ENCODE results near the gene ARID4B.
"Not testable (repeated sequence)": the region's sequence is repeated elsewhere in the genome, so short reads cannot be mapped to it uniquely, and the experiment has no call there.

ARID4B gene

DNA sequence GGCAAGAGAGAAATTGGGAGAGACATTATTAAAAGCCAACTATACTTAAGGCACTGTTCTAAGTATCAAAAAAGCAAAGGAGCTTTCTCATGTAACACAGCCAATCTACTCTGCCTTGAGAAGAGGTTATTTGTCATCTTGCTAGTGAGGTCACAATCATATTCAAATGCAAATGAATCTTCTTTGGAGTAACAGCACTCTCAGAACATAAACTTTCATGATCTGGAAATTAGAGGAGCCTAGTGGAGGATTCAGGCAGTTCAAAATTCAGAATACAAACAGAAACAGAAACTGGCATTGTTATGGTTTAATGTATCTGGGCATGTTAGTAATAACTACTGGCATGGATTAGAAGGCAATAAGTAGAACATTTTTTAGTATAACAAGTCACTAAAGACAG lies 57.4 kb downstream of the ARID4B start:
- no peak for DNase-seq (ENCODE audit: low read depth, low spot score)

DNA sequence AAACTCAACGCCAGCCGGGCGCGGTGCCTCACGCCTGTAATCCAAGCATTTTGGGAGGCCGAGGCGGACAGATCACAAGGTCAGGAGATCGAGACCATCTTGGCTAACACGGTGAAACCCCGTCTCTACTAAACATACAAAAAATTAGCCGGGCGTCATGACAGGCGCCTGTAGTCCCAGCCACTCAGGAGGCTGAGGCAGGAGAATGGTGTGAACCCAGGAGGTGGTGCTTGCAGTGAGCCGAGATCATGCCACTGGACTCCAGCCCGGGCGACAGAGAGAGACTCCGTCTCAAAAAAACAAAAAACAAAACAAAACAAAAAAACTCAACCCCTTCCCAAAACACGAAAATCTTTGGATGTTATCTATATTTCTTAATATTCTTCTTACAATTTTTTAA lies 58.0 kb downstream of the ARID4B start:
- DNase-seq (ENCODE audit: low read depth, low spot score) = not testable (repeated sequence)

DNA sequence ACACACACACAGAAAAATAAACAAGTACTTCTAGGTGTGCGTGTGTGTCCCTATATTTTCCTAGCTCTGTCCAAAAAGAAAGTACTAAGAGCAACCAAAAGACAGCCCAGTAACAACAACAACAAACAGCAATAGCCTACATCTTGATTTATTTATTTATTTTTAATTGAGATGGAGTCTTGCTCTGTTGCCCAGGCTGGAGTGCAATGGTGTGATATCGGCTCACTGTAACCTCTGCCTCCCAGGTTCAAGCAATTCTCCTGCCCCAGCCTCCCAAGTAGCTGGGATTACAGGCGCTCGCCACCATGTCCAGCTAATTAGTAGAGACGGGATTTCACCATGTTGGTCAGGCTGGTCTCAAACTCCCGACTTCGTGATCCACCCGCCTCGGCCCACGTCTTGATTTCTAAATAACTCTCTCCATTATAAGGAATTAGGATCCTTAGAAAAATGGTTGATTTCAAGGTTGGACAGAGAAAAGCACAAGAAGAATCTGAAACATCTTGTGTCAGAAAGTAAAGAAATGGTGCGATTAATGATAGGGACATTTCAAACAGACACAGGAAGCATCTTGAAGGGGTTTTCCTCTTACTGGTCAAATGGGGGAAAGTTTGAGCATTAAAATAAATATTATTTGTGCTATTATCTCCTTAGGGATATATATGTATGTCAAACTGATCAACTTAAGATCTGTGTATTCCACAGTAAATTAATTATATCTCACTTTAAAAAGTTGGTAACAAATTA lies 59.4 kb downstream of the ARID4B start:
- DNase-seq (ENCODE audit: low read depth, low spot score) = no peak

DNA sequence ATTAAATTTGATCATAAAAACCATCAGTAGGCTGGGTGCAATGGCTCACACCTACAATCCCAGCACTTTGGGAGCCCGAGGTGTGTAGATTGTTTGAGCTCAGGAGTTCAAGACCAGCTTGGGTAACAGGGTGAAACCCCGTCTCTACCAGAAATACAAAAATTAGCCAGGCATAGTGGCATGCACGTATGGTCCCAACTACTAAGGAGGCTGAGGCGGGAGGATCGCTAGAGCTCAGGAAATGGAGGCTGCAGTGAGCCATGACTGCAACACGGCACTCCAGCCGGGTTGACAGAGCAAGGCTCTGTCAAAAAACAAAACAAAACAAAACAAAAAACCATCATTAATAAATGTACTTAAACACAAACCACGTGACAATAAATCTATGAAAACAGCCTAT lies 61.0 kb downstream of the ARID4B start:
- no peak for DNase-seq (ENCODE audit: low read depth, low spot score)

DNA sequence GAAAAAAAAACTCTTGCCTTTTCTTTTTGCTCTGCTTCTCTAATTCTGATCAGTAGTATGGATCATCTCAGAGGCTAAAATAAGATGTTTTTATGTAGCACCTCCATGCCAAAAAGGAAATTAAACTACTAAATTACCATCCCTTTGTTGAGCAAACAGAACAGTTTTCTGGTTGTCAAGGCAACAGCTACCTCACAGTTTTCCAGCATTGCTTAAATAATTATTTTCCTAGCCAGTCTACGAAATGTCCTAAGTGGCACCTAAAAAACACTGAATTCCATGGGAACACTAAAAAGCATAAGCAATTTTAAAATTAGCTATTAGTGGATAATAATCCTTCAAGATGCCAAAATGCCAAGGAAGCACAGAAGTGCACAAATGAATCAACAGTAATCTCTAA lies 61.7 kb downstream of the ARID4B start:
- no peak for DNase-seq (ENCODE audit: low read depth, low spot score)

DNA sequence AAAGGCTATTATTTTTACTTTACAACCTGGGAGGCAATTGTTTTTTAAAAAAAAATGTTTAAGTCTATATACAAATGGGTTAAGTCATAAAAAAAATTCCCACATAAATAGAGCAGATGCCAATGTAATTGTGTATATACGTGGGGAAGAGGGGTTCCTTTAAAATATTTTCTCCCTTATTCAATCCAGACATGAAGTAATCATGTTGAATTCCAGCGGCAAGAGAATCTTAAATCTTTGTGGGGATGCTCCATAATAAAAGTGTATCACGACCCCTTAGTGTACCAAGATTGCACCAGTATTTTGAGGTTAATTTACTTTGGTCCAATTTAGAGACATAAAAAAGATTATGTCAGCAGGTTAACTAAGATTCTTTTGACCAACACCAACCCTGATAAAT lies 62.1 kb downstream of the ARID4B start:
- DNase-seq (ENCODE audit: low read depth, low spot score) = no peak

DNA sequence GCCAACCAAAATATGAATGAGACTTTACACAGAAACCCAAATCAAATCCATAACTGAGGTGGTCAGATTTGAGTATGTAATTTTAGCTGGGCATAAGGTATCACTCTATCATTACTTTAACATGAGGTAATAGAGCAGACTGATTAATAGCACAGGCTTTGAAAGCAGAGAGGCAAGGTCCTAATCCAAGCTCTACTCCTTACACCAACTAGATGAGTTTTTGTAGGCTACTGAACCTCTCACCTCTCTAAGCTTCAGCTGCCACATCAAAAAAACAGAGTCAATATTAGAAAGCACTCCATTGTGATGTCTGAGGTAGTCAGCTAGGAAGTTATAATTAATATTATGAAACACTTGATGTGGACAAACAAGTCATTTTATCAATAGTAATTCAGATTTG lies 63.7 kb downstream of the ARID4B start:
- DNase-seq (ENCODE audit: low read depth, low spot score) = no peak

DNA sequence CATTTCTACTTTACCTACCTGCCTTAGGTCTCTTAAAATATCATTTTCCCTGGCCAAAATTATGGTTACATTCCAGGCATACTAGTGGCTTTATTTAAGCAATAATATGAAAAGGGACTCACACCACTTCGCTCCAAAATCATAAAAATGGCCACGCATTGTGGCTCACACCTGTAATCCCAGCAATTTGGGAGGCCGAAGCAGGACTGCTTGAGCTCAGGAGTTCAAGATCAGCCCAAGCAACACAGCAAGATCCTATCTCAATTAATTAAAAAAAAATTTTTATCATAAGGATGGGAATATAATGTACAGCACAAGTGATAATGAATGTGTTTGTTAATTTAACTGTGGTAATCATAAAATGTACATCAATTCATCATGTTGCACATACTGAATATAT lies 65.4 kb downstream of the ARID4B start:
- no peak for DNase-seq (ENCODE audit: low read depth, low spot score)

DNA sequence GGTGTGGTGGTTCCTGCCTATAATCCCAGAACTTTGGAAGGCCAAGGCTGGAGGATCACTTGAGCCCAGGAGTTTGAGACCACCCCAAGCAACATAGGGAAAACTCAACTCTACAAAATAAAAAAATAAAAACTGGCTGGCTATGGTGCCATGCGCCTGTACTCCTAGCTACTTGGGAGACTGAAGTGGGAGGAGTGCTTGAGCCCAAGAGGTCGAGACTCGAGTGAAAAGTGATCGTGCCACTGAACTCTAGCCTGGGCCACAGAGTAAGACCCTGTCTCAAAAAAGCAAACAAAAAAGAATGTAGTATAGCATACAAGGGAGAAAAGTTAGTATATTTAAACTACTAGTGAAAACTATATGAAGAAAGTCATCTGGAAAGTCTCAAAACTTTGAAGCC lies 66.7 kb downstream of the ARID4B start:
- DNase-seq (ENCODE audit: low read depth, low spot score) = no peak

DNA sequence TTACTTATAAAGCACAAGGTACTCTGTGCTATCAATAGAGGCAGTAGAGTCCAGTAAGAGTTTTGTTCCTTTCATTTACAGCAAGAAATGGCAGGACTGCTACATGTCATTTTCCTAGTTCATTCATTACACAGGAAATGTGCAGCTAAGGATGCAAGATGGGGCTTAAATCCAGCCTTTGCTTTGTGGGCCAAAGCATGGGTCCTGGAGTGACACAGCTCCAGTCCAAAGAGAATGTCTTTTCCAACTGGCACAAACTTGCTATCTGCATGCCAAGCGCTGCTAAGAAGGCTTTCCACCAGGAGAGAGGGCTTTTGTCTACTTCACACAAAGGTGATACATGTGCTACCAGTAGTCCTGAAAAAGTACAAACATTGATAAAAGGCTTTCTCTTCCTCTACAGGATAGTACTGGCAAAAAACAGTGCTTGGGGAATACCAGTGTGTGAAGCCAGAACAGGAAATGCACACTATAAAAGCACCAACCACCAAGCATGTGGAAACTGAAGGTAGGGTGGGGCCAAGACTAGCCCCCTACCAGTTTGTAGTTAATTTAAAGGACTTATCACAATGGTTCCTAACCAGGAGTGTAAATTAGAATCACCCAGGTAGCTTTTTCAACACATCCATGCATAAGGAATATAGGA lies 68.7 kb downstream of the ARID4B start:
- DNase-seq (ENCODE audit: low read depth, low spot score) = no peak

DNA sequence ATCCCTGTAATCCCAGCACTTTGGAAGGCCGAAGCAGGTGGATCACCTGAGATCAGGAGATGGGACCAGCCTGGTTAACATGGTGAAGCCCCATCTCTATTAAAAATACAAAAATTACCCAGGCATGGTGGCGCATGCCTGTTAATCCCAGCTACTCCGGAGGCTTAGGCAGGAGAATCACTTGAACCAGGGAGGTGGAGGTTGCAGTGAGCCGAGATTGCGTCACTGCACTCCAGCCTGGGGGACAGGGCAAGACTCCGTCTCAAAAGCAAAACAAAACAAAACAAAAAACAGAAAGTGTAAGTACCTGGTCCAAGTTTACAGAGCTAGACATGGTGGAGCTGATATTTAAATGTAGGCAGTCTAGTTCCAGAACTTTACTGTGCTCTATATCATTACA lies 69.9 kb downstream of the ARID4B start:
- DNase-seq (ENCODE audit: low read depth, low spot score) = not testable (repeated sequence)

DNA sequence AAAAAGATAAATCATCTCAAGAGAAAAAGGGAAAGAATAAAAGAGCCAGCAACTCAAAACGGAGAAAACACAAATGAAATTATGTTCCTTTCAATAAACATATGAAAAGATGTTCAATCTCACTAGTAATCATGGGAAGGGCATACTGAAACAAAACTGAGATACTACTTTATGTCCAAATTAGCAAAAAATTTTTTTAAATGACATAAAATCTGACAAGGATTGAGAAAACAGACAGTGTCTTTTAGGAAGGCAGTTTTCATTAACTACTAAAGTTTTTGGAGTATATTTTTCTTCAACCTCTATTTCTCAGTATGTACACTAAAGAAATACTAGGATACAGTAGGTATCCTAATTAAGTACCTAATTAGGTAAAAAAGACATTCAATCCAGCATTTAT lies 73.3 kb downstream of the ARID4B start:
- no peak for DNase-seq (ENCODE audit: low read depth, low spot score)

DNA sequence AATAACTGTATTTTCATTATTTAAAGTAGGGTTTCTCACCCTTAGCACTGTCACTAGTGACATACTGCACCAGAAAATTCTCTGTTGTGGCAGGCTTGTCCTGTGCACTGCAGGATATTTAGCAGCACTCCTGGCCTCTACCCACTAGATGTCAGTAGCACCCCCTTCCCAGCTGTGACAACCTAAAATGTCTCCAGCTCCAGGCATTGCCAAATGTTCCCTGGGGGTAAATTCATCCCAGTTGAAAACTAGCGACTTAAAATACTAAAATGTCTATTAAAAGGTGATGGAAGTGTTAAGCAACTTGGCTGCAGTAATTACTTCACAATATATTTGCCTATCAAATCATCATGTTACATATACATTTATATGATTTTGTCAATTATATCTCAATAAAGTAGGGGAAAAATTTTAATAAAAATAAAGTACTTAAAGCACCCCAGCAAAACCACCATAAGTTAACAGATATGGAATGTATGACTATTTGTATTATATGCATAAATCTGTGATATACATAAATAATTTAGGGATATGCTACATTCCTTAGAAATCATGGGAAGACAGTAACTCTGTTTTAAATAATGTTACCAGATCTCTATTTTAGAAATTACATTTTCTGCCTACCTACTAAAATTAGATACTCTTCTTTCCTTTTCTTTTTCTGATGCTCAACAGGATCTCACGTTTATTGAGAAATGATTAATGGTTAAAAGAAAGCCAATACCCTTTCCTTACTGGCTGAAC lies 74.6 kb downstream of the ARID4B start:
- peak; percentile 77 for DNase-seq (ENCODE audit: low read depth, low spot score)

DNA sequence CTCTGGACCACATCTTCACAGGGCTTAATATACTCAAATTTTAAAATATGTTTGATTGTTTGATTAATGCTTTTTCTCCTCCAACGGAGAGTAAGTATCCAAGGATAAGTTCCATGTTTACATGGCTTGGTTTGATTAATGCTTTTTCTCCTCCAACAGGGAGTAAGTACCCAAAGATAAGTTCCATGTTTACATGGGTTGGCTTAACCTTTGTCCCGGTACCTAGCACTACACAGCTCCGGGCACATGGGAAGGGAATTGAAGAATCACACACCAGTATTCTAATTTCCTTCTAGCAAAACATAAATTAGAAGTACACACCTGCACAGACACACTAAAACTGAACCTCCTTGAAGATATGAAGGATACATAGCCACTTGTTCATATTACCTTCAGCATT lies 77.5 kb downstream of the ARID4B start:
- DNase-seq (ENCODE audit: low read depth, low spot score) = no peak

DNA sequence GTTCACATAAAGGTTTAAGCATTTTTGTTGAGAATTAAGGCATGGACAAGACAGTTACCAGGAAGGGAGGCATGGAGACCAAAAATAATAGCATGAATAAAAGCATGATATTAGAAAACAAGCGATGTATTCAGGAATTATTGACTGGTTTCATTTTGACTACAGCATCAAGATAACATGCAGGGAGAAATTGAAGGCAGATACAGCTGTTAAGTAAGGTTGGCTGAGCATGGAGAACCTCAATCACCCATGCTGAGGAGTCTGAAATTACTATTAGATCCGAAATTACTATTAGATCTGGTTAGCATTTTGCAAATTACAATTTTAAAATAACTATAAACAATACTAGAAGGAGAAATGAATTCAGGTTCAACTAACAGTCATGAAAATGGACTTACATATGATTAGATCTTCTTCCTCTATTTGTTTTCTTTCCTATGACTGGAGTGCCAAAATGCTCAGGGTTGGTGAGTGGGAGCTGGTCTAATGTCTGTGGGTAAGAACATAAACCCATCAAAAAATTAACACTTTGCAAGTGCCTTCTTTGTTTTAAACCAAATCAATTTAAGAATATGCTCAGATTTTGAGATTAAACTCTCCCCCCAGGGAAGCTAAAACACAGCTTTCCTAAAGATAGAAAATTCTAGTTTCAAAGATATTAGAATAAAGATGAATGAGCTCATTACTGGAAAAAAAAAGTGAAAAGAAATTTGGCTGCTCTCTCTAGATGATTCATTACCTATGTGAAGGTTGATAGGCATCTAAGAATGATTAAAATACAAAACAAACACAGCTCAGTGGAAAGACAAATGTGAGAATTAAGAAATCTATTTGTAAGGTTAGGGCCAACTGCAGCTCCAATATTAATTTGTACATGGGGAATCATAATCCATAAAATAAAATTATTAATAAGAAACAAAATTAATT lies 81.7 kb downstream of the ARID4B start:
- DNase-seq (ENCODE audit: low read depth, low spot score) = no peak

DNA sequence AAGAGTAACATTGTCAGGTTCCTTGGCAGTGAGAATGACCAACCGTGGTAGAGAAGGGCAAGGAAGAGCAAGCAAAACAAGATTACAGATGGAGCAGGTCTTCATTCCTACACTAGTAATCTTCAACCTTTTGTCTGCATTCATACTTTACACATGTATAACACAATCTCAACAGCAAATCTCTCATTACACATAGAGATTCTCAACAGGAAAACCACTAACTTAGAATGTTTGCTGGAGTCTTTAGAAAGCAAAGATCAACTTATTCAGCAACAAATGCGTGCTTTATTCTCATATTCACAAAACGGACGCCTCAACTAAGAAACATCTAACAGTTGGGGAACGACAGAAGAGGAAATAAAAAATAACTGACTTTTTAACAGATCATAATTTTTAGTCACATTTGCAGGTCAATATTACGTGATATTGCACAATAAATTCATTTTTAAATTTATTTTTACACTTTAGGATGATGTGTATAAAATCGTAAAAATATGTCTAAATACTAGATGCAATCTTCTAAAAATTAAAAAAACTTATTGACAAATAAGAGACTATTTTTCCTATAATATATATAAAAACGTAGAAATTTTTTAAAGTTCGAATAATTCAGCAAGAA lies 82.9 kb downstream of the ARID4B start:
- no peak for DNase-seq (ENCODE audit: low read depth, low spot score)

DNA sequence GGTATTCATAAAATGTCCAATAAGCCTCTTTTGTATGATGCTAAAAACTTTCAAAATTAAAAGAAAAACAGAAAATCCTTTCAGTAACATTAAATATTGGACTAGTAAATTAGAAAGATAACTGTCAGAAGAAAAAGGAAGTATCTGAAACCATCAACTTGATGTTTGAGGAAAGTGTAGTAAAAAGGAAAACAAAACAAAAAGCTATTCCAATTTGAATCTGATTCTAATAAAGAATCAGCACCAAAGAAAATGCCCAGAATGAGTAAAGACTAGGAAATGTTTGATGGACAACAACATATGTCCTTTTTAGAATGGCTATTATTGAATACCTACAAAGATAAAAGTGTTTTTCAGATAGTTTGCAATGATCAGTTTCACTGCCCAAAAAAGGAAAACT lies 87.0 kb downstream of the ARID4B start:
- DNase-seq (ENCODE audit: low read depth, low spot score) = no peak

DNA sequence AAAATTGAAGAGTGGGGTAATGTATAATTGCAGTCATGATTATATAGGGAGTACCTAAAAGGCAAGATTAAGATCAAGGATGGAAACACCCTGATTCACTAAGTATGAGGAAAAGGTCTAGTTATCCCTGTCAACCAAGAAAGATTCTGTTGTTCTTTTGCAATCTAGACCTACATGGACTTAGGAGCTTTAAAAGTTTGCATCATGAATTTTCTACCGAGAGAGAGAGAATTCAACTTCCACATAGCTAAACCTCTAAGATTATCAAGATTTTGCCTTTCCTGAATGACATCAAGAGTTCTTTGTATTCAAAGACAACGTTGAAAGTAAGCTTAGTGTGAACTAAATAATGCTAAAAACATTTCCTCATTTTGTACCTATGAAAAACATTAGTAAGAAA lies 88.1 kb downstream of the ARID4B start:
- DNase-seq (ENCODE audit: low read depth, low spot score) = no peak

DNA sequence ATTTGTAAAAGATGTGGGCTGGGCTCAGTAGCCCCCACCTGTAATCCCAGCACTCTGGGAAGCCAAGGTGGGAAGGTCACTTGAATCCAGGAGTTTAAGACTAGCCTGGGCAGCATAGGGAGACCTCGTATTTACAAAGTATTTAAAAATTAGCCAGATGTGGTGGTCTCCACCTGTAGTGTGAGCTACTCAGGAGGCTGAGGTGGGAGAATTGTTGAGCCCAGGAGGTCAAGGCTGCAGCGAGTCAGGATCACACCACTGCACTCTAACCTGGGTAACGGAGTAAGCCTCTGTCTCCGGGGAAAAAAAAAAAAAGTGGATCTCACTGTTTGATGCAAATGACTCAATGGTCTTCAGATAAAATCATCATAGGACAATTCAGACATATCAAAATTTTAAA lies 89.4 kb downstream of the ARID4B start:
- no peak for DNase-seq (ENCODE audit: low read depth, low spot score)

DNA sequence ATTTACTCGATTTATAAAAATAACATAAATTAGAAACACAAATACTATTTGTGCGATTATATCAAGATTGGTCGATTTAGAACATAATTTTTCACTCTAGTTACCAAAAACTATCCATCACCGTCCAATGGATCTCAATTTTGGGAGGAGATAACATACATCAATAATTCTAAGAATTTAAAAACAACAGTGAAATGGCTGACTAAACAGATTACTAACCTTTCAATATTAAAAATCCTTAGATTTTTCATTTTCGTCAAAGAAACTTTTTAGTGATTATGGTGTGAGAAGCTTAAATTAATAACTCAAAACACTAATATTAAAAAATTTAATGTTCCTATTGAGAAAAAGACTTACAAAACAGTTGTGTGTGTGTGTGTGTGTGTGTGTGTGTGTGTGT lies 91.9 kb downstream of the ARID4B start:
- no peak for DNase-seq (ENCODE audit: low read depth, low spot score)

DNA sequence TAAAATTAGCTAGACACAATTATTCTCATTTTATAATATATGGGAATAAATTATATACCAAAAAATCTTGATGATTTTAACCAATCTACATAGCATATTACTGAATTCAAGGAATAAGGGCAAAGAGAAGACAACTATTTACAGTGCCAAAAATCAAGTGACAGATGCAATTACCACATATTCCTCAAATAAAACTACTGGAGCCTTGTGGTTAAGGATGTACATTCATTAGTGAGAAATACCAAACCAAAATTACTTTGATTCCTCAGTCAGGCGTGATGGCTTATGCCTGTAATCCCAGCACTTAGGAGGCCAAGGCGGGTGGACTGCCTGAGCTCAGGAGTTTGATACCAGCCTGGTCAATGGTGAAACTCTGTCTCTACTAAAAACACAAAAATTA lies 98.1 kb downstream of the ARID4B start:
- DNase-seq (ENCODE audit: low read depth, low spot score) = no peak
